Spleen (tissue), 7 donors: ENCODE results near the gene ERGIC1.

Source experiments
- POLR2A ChIP-seq, 3 donors: fragments of 450-650 bp; IDR thresholded peaks; one replicate each; pipeline ENCODE4 v1.5.1; 2017; ENCODE audit warnings: antibody characterized with exemption in 3 of 3, mild to moderate bottlenecking in 1 of 3
- POLR2AphosphoS5 ChIP-seq, 3 donors: sonication (generic); formaldehyde crosslinking; IDR thresholded peaks; one replicate each; pipeline ENCODE4 v1.5.1; 2017; ENCODE audit warnings: antibody characterized with exemption in 3 of 3
- TF ChIP-seq, protein P1 (sequence below), 11 experiments: fragments of 200-600 bp in 7 of 11; fragments of 450-650 bp in 4 of 11; sonication (generic) in 4 of 11; IDR thresholded peaks in 8 of 11; conservative IDR thresholded peaks in 3 of 11; 1 replicate in 7 of 11; 2 replicates in 4 of 11; pipeline versions ENCODE4 v1.4.0 to v1.8.0; 2016 to 2021; ENCODE audit warnings: antibody characterized with exemption in 11 of 11, inconsistent platforms in 4 of 11, mild to moderate bottlenecking in 1 of 11
- donor health status: DM: no; HTN: no; CAD: no; lungs with moderate emphysema.
- donor health status: DM: no; HTN: no; CAD: no.
- donor health status: DM: no; HTN: no; CAD: no.

DNA sequence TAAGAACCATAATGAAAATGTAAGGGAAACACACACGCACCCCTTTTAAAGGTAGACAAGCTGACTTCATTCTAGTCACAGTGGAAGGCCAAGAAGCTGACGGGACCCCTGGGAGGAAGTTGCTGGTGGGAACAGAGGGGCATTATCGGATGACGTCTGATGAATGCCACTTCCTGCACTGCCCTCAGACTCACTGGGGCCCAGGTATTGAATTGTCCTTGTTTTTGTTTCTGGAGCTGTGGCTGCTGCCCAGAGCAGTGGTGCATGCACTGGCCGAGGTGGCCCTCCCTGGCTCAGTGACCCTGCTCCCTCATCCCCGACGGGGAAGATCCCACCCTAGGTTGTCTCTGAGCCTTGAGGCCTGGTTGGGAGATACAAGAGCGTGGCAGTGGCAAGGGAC is 109.9 kb downstream of the ERGIC1 start:
- peak in 1 of 3 donors; percentile 9 for TF ChIP-seq POLR2AphosphoS5 (IDR thresholded peaks at IDR 0.05)
- TF ChIP-seq, protein P1, sequence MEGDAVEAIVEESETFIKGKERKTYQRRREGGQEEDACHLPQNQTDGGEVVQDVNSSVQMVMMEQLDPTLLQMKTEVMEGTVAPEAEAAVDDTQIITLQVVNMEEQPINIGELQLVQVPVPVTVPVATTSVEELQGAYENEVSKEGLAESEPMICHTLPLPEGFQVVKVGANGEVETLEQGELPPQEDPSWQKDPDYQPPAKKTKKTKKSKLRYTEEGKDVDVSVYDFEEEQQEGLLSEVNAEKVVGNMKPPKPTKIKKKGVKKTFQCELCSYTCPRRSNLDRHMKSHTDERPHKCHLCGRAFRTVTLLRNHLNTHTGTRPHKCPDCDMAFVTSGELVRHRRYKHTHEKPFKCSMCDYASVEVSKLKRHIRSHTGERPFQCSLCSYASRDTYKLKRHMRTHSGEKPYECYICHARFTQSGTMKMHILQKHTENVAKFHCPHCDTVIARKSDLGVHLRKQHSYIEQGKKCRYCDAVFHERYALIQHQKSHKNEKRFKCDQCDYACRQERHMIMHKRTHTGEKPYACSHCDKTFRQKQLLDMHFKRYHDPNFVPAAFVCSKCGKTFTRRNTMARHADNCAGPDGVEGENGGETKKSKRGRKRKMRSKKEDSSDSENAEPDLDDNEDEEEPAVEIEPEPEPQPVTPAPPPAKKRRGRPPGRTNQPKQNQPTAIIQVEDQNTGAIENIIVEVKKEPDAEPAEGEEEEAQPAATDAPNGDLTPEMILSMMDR (IDR thresholded peaks at IDR 0.05 in 8 of 11, conservative IDR thresholded peaks at IDR 0.05 in 3 of 11), result no peak
- no peak for TF ChIP-seq POLR2A (IDR thresholded peaks at IDR 0.05)
